ENCODE results near the gene KIRREL1. TPM values are rescaled to one million over a fixed set of nuclear protein-coding genes. Genes with fewer than 3 reads are reported as not detected.
A peak's percentile ranks its signal among the peaks of the same experiment; 100 is the strongest.

The KIRREL1 gene
- total RNA-seq, 1 donor from 2014 or later: 166 TPM

DNA sequence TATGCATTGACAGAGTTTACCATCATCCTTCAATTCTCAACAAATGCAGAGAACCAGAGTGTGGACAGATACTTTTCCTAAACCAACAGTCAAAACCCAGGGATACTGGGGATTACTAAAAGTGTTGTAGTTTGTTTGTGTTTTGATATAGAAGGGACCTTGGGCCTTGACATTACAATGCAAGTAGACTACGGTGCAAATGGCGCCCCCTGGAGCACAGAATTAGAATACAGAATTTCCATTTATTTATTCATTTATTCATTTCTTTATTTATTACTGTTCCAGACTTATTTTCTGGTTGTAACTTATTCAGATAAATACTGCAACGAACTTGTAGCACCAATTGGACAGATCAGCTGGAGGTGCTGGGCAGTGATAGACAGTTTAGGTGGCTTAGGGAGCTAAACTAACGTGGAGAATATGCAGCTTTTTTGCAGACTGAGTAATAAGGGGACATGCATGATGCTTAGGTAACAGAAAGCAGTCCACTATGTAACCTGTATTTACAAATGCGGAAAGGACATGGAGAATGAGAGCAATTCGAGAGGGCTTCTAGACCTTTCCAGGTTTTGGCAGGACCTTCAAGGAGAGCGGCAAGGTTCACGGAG is 42.6 kb downstream of the KIRREL1 start:
- no peak overlapping the region for H3K4me3 Mint-ChIP-seq (ENCODE audit: unreplicated experiment)
- no peak for DNase-seq (ENCODE audit: low spot score)
- H3K36me3 Mint-ChIP-seq (ENCODE audit: low read depth): peaks cover 12% of the 10 kb centered on the region
- H3K4me1 Mint-ChIP-seq (ENCODE audit: low read depth): peaks cover 74% of the 10 kb centered on the region
- TF ChIP-seq, protein P1, sequence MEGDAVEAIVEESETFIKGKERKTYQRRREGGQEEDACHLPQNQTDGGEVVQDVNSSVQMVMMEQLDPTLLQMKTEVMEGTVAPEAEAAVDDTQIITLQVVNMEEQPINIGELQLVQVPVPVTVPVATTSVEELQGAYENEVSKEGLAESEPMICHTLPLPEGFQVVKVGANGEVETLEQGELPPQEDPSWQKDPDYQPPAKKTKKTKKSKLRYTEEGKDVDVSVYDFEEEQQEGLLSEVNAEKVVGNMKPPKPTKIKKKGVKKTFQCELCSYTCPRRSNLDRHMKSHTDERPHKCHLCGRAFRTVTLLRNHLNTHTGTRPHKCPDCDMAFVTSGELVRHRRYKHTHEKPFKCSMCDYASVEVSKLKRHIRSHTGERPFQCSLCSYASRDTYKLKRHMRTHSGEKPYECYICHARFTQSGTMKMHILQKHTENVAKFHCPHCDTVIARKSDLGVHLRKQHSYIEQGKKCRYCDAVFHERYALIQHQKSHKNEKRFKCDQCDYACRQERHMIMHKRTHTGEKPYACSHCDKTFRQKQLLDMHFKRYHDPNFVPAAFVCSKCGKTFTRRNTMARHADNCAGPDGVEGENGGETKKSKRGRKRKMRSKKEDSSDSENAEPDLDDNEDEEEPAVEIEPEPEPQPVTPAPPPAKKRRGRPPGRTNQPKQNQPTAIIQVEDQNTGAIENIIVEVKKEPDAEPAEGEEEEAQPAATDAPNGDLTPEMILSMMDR (IDR thresholded peaks at IDR 0.05): peak; percentile 93
- peak overlapping the region; percentile 77 for H3K27ac Mint-ChIP-seq (ENCODE audit: unreplicated experiment)
- H3K9me3 Mint-ChIP-seq (ENCODE audit: low read depth): no peaks in the 10 kb centered on the region
- H3K27me3 Mint-ChIP-seq (ENCODE audit: low read depth): no peaks in the 10 kb centered on the region

DNA sequence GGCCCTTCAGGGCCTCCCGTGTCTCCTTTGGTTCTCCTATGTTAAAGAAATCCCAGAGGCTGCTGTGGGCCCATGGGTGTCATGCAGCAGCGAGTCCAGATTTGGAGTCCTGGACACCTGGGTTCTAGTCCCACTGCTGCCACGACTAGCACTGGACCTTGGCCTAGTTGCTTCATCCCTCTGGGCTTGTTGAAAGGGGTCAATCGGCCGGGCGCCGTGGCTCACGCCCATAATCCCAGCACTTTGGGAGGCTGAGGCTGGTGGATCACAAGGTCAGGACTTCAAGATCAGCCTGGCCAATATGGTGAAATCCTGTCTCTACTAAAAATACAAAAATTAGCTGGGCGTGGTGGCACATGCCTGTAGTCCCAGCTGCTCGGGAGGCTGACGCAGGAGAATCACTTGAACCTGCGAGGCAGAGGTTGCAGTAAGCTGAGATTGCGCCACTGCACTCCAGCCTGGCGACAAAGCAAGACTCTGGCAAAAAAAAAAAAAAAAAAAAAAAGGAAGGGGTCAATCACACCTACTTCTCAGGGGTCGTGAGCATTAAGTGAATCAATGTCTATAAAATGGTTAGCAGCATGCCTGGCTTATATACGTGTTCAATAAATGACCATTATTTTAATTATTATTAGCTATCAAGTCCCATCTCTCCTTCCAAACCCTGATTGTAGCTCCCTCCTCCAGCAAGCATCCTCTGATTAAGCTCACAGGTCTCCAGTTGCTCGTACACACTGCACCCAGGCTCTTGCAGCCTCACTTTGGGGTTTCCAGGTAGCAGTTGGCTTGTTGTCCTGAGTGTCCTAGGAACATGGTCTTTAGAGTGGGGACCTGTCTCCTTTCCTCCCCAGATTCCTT is 43.8 kb downstream of the KIRREL1 start:
- Mint-ChIP-seq H3K27me3 (ENCODE audit: low read depth) (no peaks in the 10 kb centered on the region), H3K9me3 (ENCODE audit: low read depth) (no peaks in the 10 kb centered on the region), H3K4me3 (ENCODE audit: unreplicated experiment) (no peak overlapping the region), H3K4me1 (ENCODE audit: low read depth) (peaks cover 74% of the 10 kb centered on the region), H3K27ac (ENCODE audit: unreplicated experiment) (peak overlapping the region; percentile 81), H3K36me3 (ENCODE audit: low read depth) (peaks cover 6% of the 10 kb centered on the region)
- TF ChIP-seq, protein P1 (IDR thresholded peaks at IDR 0.05): no peak
- no peak for DNase-seq (ENCODE audit: low spot score)

DNA sequence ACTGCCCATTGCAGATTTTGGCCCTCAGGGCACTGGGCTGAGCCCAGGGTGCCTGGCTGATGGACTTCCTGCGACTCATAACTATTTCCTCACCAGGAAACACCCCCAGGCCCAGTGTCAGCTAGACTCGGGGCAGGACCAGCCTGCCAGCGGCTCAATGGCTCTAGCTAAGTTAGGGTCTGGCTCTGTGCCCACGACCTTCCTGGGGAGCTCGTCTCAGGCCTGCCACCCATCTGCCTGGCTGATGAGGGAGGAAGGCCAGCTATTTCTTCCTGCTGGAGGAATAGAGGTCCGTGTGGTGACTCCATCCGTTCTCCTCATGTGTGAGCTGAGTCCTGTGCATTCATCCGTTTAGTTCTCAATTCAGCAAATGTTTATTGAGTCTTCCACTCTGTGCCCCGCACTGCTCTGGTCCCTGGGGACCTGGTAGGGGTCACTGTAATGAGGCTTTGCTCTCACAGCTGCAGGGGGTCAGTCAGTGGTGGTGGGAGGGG is 44.5 kb downstream of the KIRREL1 start:
- Mint-ChIP-seq H3K4me1 (ENCODE audit: low read depth) (peaks cover 72% of the 10 kb centered on the region), H3K9me3 (ENCODE audit: low read depth) (no peaks in the 10 kb centered on the region), H3K4me3 (ENCODE audit: unreplicated experiment) (peak overlapping the region; percentile 17), H3K36me3 (ENCODE audit: low read depth) (peaks cover 6% of the 10 kb centered on the region), H3K27ac (ENCODE audit: unreplicated experiment) (peak overlapping the region; percentile 81), H3K27me3 (ENCODE audit: low read depth) (no peaks in the 10 kb centered on the region)
- TF ChIP-seq, protein P1 (IDR thresholded peaks at IDR 0.05): no peak
- DNase-seq (ENCODE audit: low spot score): no peak

DNA sequence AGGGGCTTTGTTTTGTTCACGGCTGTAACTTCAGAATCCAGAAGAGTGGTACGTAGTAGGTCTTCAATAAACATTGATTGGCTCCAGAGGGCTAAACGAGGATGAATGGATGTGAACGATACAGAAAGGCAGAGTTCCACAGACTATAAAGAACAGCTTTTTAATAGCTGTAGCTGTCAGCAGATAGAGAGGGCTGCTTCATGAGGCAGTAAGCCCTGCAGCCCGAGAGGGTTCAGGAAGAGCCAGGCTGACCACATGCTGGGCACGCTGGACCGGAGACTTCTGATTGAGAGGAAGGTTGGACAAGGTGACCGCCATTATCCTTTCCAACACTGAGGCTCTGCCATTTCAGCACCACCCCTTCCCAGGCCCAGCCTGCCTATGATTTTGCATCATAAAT is 45.3 kb downstream of the KIRREL1 start:
- H3K4me1 Mint-ChIP-seq (ENCODE audit: low read depth): peaks cover 77% of the 10 kb centered on the region
- DNase-seq (ENCODE audit: low spot score): no peak
- H3K27ac Mint-ChIP-seq (ENCODE audit: unreplicated experiment): peak overlapping the region; percentile 81

DNA sequence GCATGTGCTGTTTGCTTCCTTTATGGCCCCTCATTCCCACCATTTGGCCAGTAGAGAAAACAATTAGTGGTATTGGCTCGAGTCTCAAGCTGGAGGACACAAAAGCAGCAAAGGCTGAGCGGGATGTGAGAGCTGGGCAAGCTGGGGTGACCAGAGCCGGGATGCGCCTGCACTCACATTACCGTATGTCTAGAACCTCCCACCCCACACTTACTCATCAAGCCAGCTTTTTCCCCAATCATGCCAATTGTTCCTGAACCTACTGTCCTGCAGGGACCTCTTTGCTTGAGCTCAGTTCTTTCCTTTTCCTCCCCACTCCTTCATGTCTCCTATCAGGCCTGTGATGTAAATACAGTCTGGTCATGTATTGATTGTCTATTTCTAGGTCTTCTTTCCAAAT is 45.9 kb downstream of the KIRREL1 start:
- no peak for DNase-seq (ENCODE audit: low spot score)
- Mint-ChIP-seq H3K27ac (ENCODE audit: unreplicated experiment) (peak overlapping the region; percentile 81), H3K36me3 (ENCODE audit: low read depth) (peaks cover 3% of the 10 kb centered on the region), H3K27me3 (ENCODE audit: low read depth) (no peaks in the 10 kb centered on the region), H3K9me3 (ENCODE audit: low read depth) (no peaks in the 10 kb centered on the region), H3K4me1 (ENCODE audit: low read depth) (peaks cover 77% of the 10 kb centered on the region), H3K4me3 (ENCODE audit: unreplicated experiment) (no peak overlapping the region)
- TF ChIP-seq, protein P1 (IDR thresholded peaks at IDR 0.05): no peak

More for the DNA sequence above, 45.3 kb downstream of the KIRREL1 start:
- TF ChIP-seq, protein P1 (IDR thresholded peaks at IDR 0.05): no peak
- H3K36me3 Mint-ChIP-seq (ENCODE audit: low read depth): peaks cover 3% of the 10 kb centered on the region
- no peaks in the 10 kb centered on the region for H3K9me3 Mint-ChIP-seq (ENCODE audit: low read depth)
- no peaks in the 10 kb centered on the region for H3K27me3 Mint-ChIP-seq (ENCODE audit: low read depth)
- H3K4me3 Mint-ChIP-seq (ENCODE audit: unreplicated experiment): no peak overlapping the region
